GM12864 (cell line): ENCODE measurements around the gene ZNF311.
"Not testable (repeated sequence)": the region's sequence is repeated elsewhere in the genome, so short reads cannot be mapped to it uniquely, and the experiment has no call there.

Experiments
- DNase-seq: peaks from one replicate; pipeline ENCODE4 v3.0.0-alpha.2; 2011; ENCODE audit warnings: low read depth
- H3K4me3 ChIP-seq: 2 replicates; pipeline ENCODE4 v1.5.1; 2011; ENCODE audit warnings: mild to moderate bottlenecking, low read depth, low read length, control low read depth
- CTCF ChIP-seq: IDR thresholded peaks from 2 replicates; pipeline ENCODE4 v1.5.1; 2011; ENCODE audit warnings: low read depth, mild to moderate bottlenecking, moderate library complexity, low read length, control low read depth, inconsistent platforms; ENCODE audit errors: missing control alignments

Gene ZNF311

GRCh38 chr6:28953039-28953584, 52.0 kb downstream of the ZNF311 start:
- TF ChIP-seq CTCF, result no peak
- no peak for DNase-seq
- peak overlapping the region; percentile 53 for H3K4me3 ChIP-seq

GRCh38 chr6:28949656-28950195, 55.4 kb downstream of the ZNF311 start:
- DNase-seq, H3K4me3 ChIP-seq: not testable (repeated sequence)

GRCh38 chr6:28948782-28949486, 56.2 kb downstream of the ZNF311 start:
- DNase-seq, result no peak
- H3K4me3 ChIP-seq, result no peak overlapping the region
- no peak for TF ChIP-seq CTCF

- no peak for DNase-seq
- H3K4me3 ChIP-seq, result no peak overlapping the region
These were observed 57.3 kb downstream of the ZNF311 start for GRCh38 chr6:28947831-28948270.

GRCh38 chr6:28947067-28947765, 57.9 kb downstream of the ZNF311 start:
- no peak overlapping the region for H3K4me3 ChIP-seq
- no peak for DNase-seq
- no peak for TF ChIP-seq CTCF

More at GRCh38 chr6:28947831-28948270, 57.3 kb downstream of the ZNF311 start:
- no peak for TF ChIP-seq CTCF

- H3K4me3 ChIP-seq, result no peak overlapping the region
- no peak for DNase-seq
- no peak for TF ChIP-seq CTCF
These were observed 59.8 kb downstream of the ZNF311 start for GRCh38 chr6:28945349-28945748.
